ENCODE data around the gene DAPK2. TPM values are rescaled to one million over a fixed set of nuclear protein-coding genes. Genes with fewer than 3 reads are reported as not detected.
"Not testable (repeated sequence)": the region's sequence is repeated elsewhere in the genome, so short reads cannot be mapped to it uniquely, and the experiment has no call there.

Gene DAPK2
- total RNA-seq (2012; rRNA removed) = 1.7 and 2.0 TPM in 2 replicates

- H3K4me1 ChIP-seq (ENCODE audit: control insufficient read depth, insufficient read depth, low read length) = peaks cover 17% of the 10 kb centered on the region
- peak within 1 kb of the TSS; percentile 74 for H3K9ac ChIP-seq (ENCODE audit: low read depth, low read length)
- peak within 1 kb of the TSS; percentile 75 for H3K4me3 ChIP-seq (ENCODE audit: low read length)
- peak within 1 kb of the TSS; percentile 89 for H3K4me2 ChIP-seq (ENCODE audit: low read length)
- H3K9me3 ChIP-seq (replicated peaks; ENCODE audit: low read length) = no peaks in the 10 kb centered on the region
- no peaks in the 10 kb centered on the region for H3K36me3 ChIP-seq (ENCODE audit: insufficient read depth, low read length)
- H3K27me3 ChIP-seq (ENCODE audit: control insufficient read depth, insufficient read depth, low read length) = peaks cover 22% of the 10 kb centered on the region
These were observed at the start of gene DAPK2 for GRCh38 chr15:64046421-64047153. Gene DAPK2 (minus strand): TSS chr15:64046485. CDS start chr15:64040261, 6,224 bp downstream.

- H3K9ac ChIP-seq (ENCODE audit: low read depth, low read length) = peak overlapping the region; percentile 37
- H3K4me2 ChIP-seq (ENCODE audit: low read length) = peak overlapping the region; percentile 93
- H3K27me3 ChIP-seq (ENCODE audit: control insufficient read depth, insufficient read depth, low read length) = no peaks in the 10 kb centered on the region
- no peaks in the 10 kb centered on the region for H3K36me3 ChIP-seq (ENCODE audit: insufficient read depth, low read length)
- H3K9me3 ChIP-seq (replicated peaks; ENCODE audit: low read length) = no peaks in the 10 kb centered on the region
- H3K4me1 ChIP-seq (ENCODE audit: control insufficient read depth, insufficient read depth, low read length) = peaks cover 37% of the 10 kb centered on the region
- H3K4me3 ChIP-seq (ENCODE audit: low read length) = peak overlapping the region; percentile 88
These were observed 49.1 kb upstream of the DAPK2 start for GRCh38 chr15:64095431-64095794.

- Histone ChIP-seq H3K4me2 (ENCODE audit: low read length) (peak within 1 kb of the TSS; percentile 93), H3K4me1 (ENCODE audit: control insufficient read depth, insufficient read depth, low read length) (peaks cover 37% of the 10 kb centered on the region), H3K27me3 (ENCODE audit: control insufficient read depth, insufficient read depth, low read length) (no peaks in the 10 kb centered on the region), H3K9ac (ENCODE audit: low read depth, low read length) (peak within 1 kb of the TSS; percentile 92), H3K4me3 (ENCODE audit: low read length) (peak within 1 kb of the TSS; percentile 80), H3K9me3 (replicated peaks; ENCODE audit: low read length) (no peaks in the 10 kb centered on the region), H3K36me3 (ENCODE audit: insufficient read depth, low read length) (peaks cover 2% of the 10 kb centered on the region)
These were observed 47.5 kb upstream of the DAPK2 start, which contains the start of gene CIAO2A for GRCh38 chr15:64093627-64094417. Gene CIAO2A (minus strand): TSS chr15:64093838. CDS start chr15:64093768, 70 bp downstream.

- H3K9me3 ChIP-seq (replicated peaks; ENCODE audit: low read length) = no peaks in the 10 kb centered on the region
- peaks cover 8% of the 10 kb centered on the region for H3K36me3 ChIP-seq (ENCODE audit: insufficient read depth, low read length)
- H3K27me3 ChIP-seq (ENCODE audit: control insufficient read depth, insufficient read depth, low read length) = no peaks in the 10 kb centered on the region
- peak overlapping the region; percentile 93 for H3K4me2 ChIP-seq (ENCODE audit: low read length)
- H3K9ac ChIP-seq (ENCODE audit: low read depth, low read length) = peak overlapping the region; percentile 92
- peaks cover 35% of the 10 kb centered on the region for H3K4me1 ChIP-seq (ENCODE audit: control insufficient read depth, insufficient read depth, low read length)
- H3K4me3 ChIP-seq (ENCODE audit: low read length) = peak overlapping the region; percentile 80
These were observed 46.8 kb upstream of the DAPK2 start for GRCh38 chr15:64092864-64093626.

- Histone ChIP-seq H3K9me3 (replicated peaks; ENCODE audit: low read length) (no peaks in the 10 kb centered on the region), H3K9ac (ENCODE audit: low read depth, low read length) (peak overlapping the region; percentile 92), H3K4me2 (ENCODE audit: low read length) (peak overlapping the region; percentile 93), H3K4me1 (ENCODE audit: control insufficient read depth, insufficient read depth, low read length) (peaks cover 27% of the 10 kb centered on the region), H3K27me3 (ENCODE audit: control insufficient read depth, insufficient read depth, low read length) (no peaks in the 10 kb centered on the region), H3K4me3 (ENCODE audit: low read length) (peak overlapping the region; percentile 80), H3K36me3 (ENCODE audit: insufficient read depth, low read length) (peaks cover 10% of the 10 kb centered on the region)
These were observed 46.0 kb upstream of the DAPK2 start for GRCh38 chr15:64092075-64092820.

GRCh38 chr15:64090527-64090926 is 44.2 kb upstream of the DAPK2 start:
- no peaks in the 10 kb centered on the region for H3K9me3 ChIP-seq (replicated peaks; ENCODE audit: low read length)
- no peaks in the 10 kb centered on the region for H3K27me3 ChIP-seq (ENCODE audit: control insufficient read depth, insufficient read depth, low read length)
- H3K4me3 ChIP-seq (ENCODE audit: low read length) = no peak overlapping the region
- H3K4me1 ChIP-seq (ENCODE audit: control insufficient read depth, insufficient read depth, low read length) = peaks cover 23% of the 10 kb centered on the region
- H3K4me2 ChIP-seq (ENCODE audit: low read length) = no peak overlapping the region
- H3K9ac ChIP-seq (ENCODE audit: low read depth, low read length) = no peak overlapping the region
- peaks cover 10% of the 10 kb centered on the region for H3K36me3 ChIP-seq (ENCODE audit: insufficient read depth, low read length)

- no peak overlapping the region for H3K4me3 ChIP-seq (ENCODE audit: low read length)
- H3K36me3 ChIP-seq (ENCODE audit: insufficient read depth, low read length) = peaks cover 10% of the 10 kb centered on the region
- H3K4me2 ChIP-seq (ENCODE audit: low read length) = no peak overlapping the region
- H3K9ac ChIP-seq (ENCODE audit: low read depth, low read length) = no peak overlapping the region
- no peaks in the 10 kb centered on the region for H3K27me3 ChIP-seq (ENCODE audit: control insufficient read depth, insufficient read depth, low read length)
- H3K9me3 ChIP-seq (replicated peaks; ENCODE audit: low read length) = no peaks in the 10 kb centered on the region
- peaks cover 15% of the 10 kb centered on the region for H3K4me1 ChIP-seq (ENCODE audit: control insufficient read depth, insufficient read depth, low read length)
These were observed 43.4 kb upstream of the DAPK2 start for GRCh38 chr15:64089543-64090280.

GRCh38 chr15:64082757-64083156 is 36.5 kb upstream of the DAPK2 start:
- H3K4me1 ChIP-seq (ENCODE audit: control insufficient read depth, insufficient read depth, low read length) = no peaks in the 10 kb centered on the region
- H3K27me3 ChIP-seq (ENCODE audit: control insufficient read depth, insufficient read depth, low read length) = no peaks in the 10 kb centered on the region
- no peak overlapping the region for H3K4me3 ChIP-seq (ENCODE audit: low read length)
- H3K4me2 ChIP-seq (ENCODE audit: low read length) = no peak overlapping the region
- H3K9me3 ChIP-seq (replicated peaks; ENCODE audit: low read length) = no peaks in the 10 kb centered on the region
- H3K36me3 ChIP-seq (ENCODE audit: insufficient read depth, low read length) = peaks cover 8% of the 10 kb centered on the region
- no peak overlapping the region for H3K9ac ChIP-seq (ENCODE audit: low read depth, low read length)

- not testable (repeated sequence) for H3K9me3 ChIP-seq (replicated peaks; ENCODE audit: low read length); H3K4me3 ChIP-seq (ENCODE audit: low read length); H3K4me2 ChIP-seq (ENCODE audit: low read length); H3K9ac ChIP-seq (ENCODE audit: low read depth, low read length); H3K27me3 ChIP-seq (ENCODE audit: control insufficient read depth, insufficient read depth, low read length)
- peaks cover 11% of the 10 kb centered on the region for H3K36me3 ChIP-seq (ENCODE audit: insufficient read depth, low read length)
- H3K4me1 ChIP-seq (ENCODE audit: control insufficient read depth, insufficient read depth, low read length) = peaks cover 49% of the 10 kb centered on the region
These were observed 27.2 kb upstream of the DAPK2 start for GRCh38 chr15:64073496-64073895.

- Histone ChIP-seq H3K36me3 (ENCODE audit: insufficient read depth, low read length) (peaks cover 11% of the 10 kb centered on the region), H3K4me3 (ENCODE audit: low read length) (no peak overlapping the region), H3K9ac (ENCODE audit: low read depth, low read length) (peak overlapping the region; percentile 28), H3K27me3 (ENCODE audit: control insufficient read depth, insufficient read depth, low read length) (no peaks in the 10 kb centered on the region), H3K9me3 (replicated peaks; ENCODE audit: low read length) (no peaks in the 10 kb centered on the region), H3K4me2 (ENCODE audit: low read length) (peak overlapping the region; percentile 30), H3K4me1 (ENCODE audit: control insufficient read depth, insufficient read depth, low read length) (peaks cover 51% of the 10 kb centered on the region)
These were observed 26.5 kb upstream of the DAPK2 start for GRCh38 chr15:64072812-64073211.

All from skeletal muscle satellite cell (primary cell).